HepG2 (cell line): ENCODE data around the gene DNAJC2. TPM values are rescaled to one million over a fixed set of nuclear protein-coding genes. Genes with fewer than 3 reads are reported as not detected.

Source experiments
- ASH2L ChIP-seq: fragments of 300-600, 200-600 bp; sonication (generic); IDR thresholded peaks from 2 replicates; pipeline ENCODE4 v1.7.0; 2017; ENCODE audit warnings: low read depth, mild to moderate bottlenecking, moderate library complexity, mixed read lengths, low read length; ENCODE audit not compliant: insufficient read length
- ATF6 ChIP-seq: sonication (generic); formaldehyde crosslinking; conservative IDR thresholded peaks from 2 replicates; pipeline ENCODE4 v1.4.0; 2020; ENCODE audit warnings: missing genetic modification reagents
- EEA1 ChIP-seq: sonication (generic); formaldehyde crosslinking; IDR thresholded peaks from 2 replicates; pipeline ENCODE4 v1.5.1; 2020; ENCODE audit warnings: mild to moderate bottlenecking, missing genetic modification reagents, borderline replicate concordance
- JUN ChIP-seq: sonication (generic); formaldehyde crosslinking; IDR thresholded peaks from 2 replicates; pipeline ENCODE4 v1.4.0; 2020; ENCODE audit warnings: mild to moderate bottlenecking, missing genetic modification reagents
- MED1 ChIP-seq: sonication (generic); formaldehyde crosslinking; IDR thresholded peaks from 2 replicates; pipeline ENCODE4 v1.4.0; 2020; ENCODE audit warnings: missing genetic modification reagents
- MTERF4 ChIP-seq: sonication (generic); formaldehyde crosslinking; IDR thresholded peaks from 2 replicates; pipeline ENCODE4 v1.8.0; 2023; ENCODE audit warnings: mild to moderate bottlenecking, missing genetic modification reagents
- NFIB ChIP-seq: sonication (generic); formaldehyde crosslinking; IDR thresholded peaks from 2 replicates; pipeline ENCODE4 v1.9.0; 2021; ENCODE audit warnings: missing genetic modification reagents, mild to moderate bottlenecking, borderline replicate concordance
- YEATS2 ChIP-seq: sonication (generic); formaldehyde crosslinking; IDR thresholded peaks from 2 replicates; pipeline ENCODE4 v1.4.0; 2020; ENCODE audit warnings: missing genetic modification reagents, borderline replicate concordance
- ZBED4 ChIP-seq: sonication (generic); formaldehyde crosslinking; IDR thresholded peaks from 2 replicates; pipeline ENCODE4 v1.4.0; 2020; ENCODE audit warnings: missing genetic modification reagents, borderline replicate concordance
- ZBTB7A ChIP-seq: sonication (generic); formaldehyde crosslinking; IDR thresholded peaks from 2 replicates; pipeline ENCODE4 v1.8.0; 2022; ENCODE audit warnings: mild to moderate bottlenecking, missing genetic modification reagents
- ZFP82 ChIP-seq: sonication (generic); formaldehyde crosslinking; IDR thresholded peaks from 2 replicates; pipeline ENCODE4 v1.5.1; 2020; ENCODE audit warnings: mild to moderate bottlenecking, missing genetic modification reagents, borderline replicate concordance
- ZGPAT ChIP-seq: IDR thresholded peaks from 2 replicates; pipeline ENCODE4 v1.6.1; 2016; ENCODE audit warnings: mild to moderate bottlenecking
- ZNF136 ChIP-seq: sonication (generic); formaldehyde crosslinking; IDR thresholded peaks from 2 replicates; pipeline ENCODE4 v1.8.1; 2022; ENCODE audit warnings: low read depth, mild to moderate bottlenecking, moderate library complexity, missing genetic modification reagents
- ZNF331 ChIP-seq: sonication (generic); formaldehyde crosslinking; IDR thresholded peaks from 2 replicates; pipeline ENCODE4 v1.4.0; 2020; ENCODE audit warnings: missing genetic modification reagents
- ZNF441 ChIP-seq: sonication (generic); formaldehyde crosslinking; IDR thresholded peaks from 2 replicates; pipeline ENCODE4 v1.7.0; 2021; ENCODE audit warnings: missing genetic modification reagents, borderline replicate concordance
- ZNF574 ChIP-seq: sonication (generic); formaldehyde crosslinking; IDR thresholded peaks from 2 replicates; pipeline ENCODE4 v1.4.0; 2020; ENCODE audit warnings: missing genetic modification reagents
- ZNF678 ChIP-seq: sonication (generic); formaldehyde crosslinking; IDR thresholded peaks from 2 replicates; pipeline ENCODE4 v1.4.0; 2020; ENCODE audit warnings: mild to moderate bottlenecking, missing genetic modification reagents
- polyA plus RNA-seq, 8 experiments: library from polyadenylated mRNA; depleted of rRNA in 3 of 8; stranded (reverse) in 7 of 8; unstranded in 1 of 8; fragments of >200 nt; fragmentation: Illumina TruSeq in 4 of 8; extraction: Trizol in 4 of 8; gene quantifications; 2 replicates each; pipeline versions ENCODE4 v1.2.1 to v1.2.3, GENCODE V29; 2011 to 2016; ENCODE audit warnings: low read depth in 4 of 8, missing spikeins in 1 of 8, mixed read lengths in 1 of 8; ENCODE audit not compliant: insufficient read depth in 1 of 8
- total RNA-seq, 5 experiments: library from RNA; depleted of rRNA; stranded (reverse); fragments of >200 nt; fragmentation: Illumina TruSeq; extraction: Trizol; gene quantifications; 2 replicates each; pipeline ENCODE4 v1.2.3, GENCODE V29; 2016; ENCODE audit warnings: low read depth in 1 of 5

The DNAJC2 gene
- total and polyA plus RNA-seq, 2 of the 13 experiments (the other 11 are each of a cell fraction or from before 2014, with no cell fraction given), result 19.6 to 42.0 TPM

- no peak for TF ChIP-seq JUN (CRISPR knock-in tag)
- peak; percentile 90; the same call in 1 of the 2 replicates for TF ChIP-seq EEA1 (CRISPR knock-in tag)
- peak; percentile 94 for TF ChIP-seq YEATS2 (CRISPR knock-in tag)
- TF ChIP-seq ZNF331 (CRISPR knock-in tag), result peak; percentile 92
- 0 out of 2 replicates have a peak, but pooled peaks have one; percentile 86 for TF ChIP-seq MTERF4
- TF ChIP-seq ZBTB7A (CRISPR knock-in tag), result no peak
- TF ChIP-seq ZGPAT (CRISPR knock-in tag), result peak; percentile 89
- peak; percentile 81; the same call in 1 of the 2 replicates for TF ChIP-seq MED1 (CRISPR knock-in tag)
- no peak for TF ChIP-seq ZNF136 (CRISPR knock-in tag)
- TF ChIP-seq ATF6 (CRISPR knock-in tag), result 0 out of 2 replicates have a peak, but pooled peaks have one; percentile 79
- peak; percentile 43; the same call in 1 of the 2 replicates for TF ChIP-seq ZNF441 (CRISPR knock-in tag)
- TF ChIP-seq ZNF574 (CRISPR knock-in tag), result peak; percentile 94
- TF ChIP-seq NFIB (CRISPR knock-in tag), result no peak
- 0 out of 2 replicates have a peak, but pooled peaks have one; percentile 55 for TF ChIP-seq ZNF678 (CRISPR knock-in tag)
- peak; percentile 71; the same call in 1 of the 2 replicates for TF ChIP-seq ZFP82 (CRISPR knock-in tag)
- TF ChIP-seq ZBED4, result 0 out of 2 replicates have a peak, but pooled peaks have one; percentile 22
- TF ChIP-seq ASH2L, result peak; percentile 96
Observed at GRCh38 chr7:103344453-103345149, at the start of gene DNAJC2 (continued).
